GM19467 (cell line): ENCODE measurements around the gene MICAL2.

Experiments
- ATAC-seq: cut with Tn5 transposase; IDR thresholded peaks from one replicate; pipeline ENCODE4 v1.9.1; 2021; ENCODE audit warnings: mild to moderate bottlenecking, moderate library complexity; ENCODE audit not compliant: unreplicated experiment

MICAL2 gene

GRCh38 chr11:12294613-12295012, 184.2 kb downstream of the MICAL2 start:
- no peak for ATAC-seq

GRCh38 chr11:12295943-12296342, 185.6 kb downstream of the MICAL2 start:
- ATAC-seq, result no peak

GRCh38 chr11:12298610-12299009, 188.2 kb downstream of the MICAL2 start:
- ATAC-seq, result no peak

- ATAC-seq, result no peak
Measured at GRCh38 chr11:12301379-12301778, 191.0 kb downstream of the MICAL2 start.

- ATAC-seq, result no peak
Measured at GRCh38 chr11:12303421-12304149, 193.2 kb downstream of the MICAL2 start.

GRCh38 chr11:12306830-12307229, 196.4 kb downstream of the MICAL2 start:
- ATAC-seq, result no peak

- ATAC-seq, result no peak
Measured at GRCh38 chr11:12312132-12312531, 201.7 kb downstream of the MICAL2 start.
